ENCODE results near the gene SLC3A2.

GRCh38 chr11:62830904-62831519 is 49.7 kb upstream of the SLC3A2 start:
- no peak for TF ChIP-seq GATA3 (IDR thresholded peaks at IDR 0.05; ENCODE audit: low read depth, low read length)
- TF ChIP-seq GATA2 (IDR thresholded peaks at IDR 0.05; ENCODE audit: low read depth, low read length), result no peak
